Gastroesophageal sphincter (tissue), 3 donors: ENCODE results near the gene ZNF569.

ENCODE experiments used
- CTCF ChIP-seq, 4 experiments: fragments of 200-600 bp in 2 of 4; fragments of 450-650 bp in 2 of 4; sonication (generic) in 1 of 4; IDR thresholded peaks; one replicate each; pipeline ENCODE4 v1.5.1; 2017 to 2019; ENCODE audit warnings: antibody characterized with exemption in 4 of 4, mild to moderate bottlenecking in 2 of 4, moderate library complexity in 2 of 4
- POLR2AphosphoS5 ChIP-seq: sonication (generic); formaldehyde crosslinking; IDR thresholded peaks from one replicate; pipeline ENCODE4 v1.6.1; 2017; ENCODE audit warnings: antibody characterized with exemption

- TF ChIP-seq CTCF (IDR thresholded peaks at IDR 0.05) (no peak), POLR2AphosphoS5 (no peak)
Measured at GRCh38 chr19:37452500-37453245, 14.6 kb downstream of the ZNF569 start.
